CD4-positive, alpha-beta T cell treated with Interleukin-2 at 100 ng/mL for 4 hours (primary cell): ENCODE measurements around the gene ALG9.
"Not testable (repeated sequence)": the region's sequence is repeated elsewhere in the genome, so short reads cannot be mapped to it uniquely, and the experiment has no call there.

ENCODE experiments used
- DNase-seq: peaks from one replicate; pipeline ENCODE4 v3.0.0-alpha.2; 2020; ENCODE audit warnings: low spot score

ALG9 gene, protein sequence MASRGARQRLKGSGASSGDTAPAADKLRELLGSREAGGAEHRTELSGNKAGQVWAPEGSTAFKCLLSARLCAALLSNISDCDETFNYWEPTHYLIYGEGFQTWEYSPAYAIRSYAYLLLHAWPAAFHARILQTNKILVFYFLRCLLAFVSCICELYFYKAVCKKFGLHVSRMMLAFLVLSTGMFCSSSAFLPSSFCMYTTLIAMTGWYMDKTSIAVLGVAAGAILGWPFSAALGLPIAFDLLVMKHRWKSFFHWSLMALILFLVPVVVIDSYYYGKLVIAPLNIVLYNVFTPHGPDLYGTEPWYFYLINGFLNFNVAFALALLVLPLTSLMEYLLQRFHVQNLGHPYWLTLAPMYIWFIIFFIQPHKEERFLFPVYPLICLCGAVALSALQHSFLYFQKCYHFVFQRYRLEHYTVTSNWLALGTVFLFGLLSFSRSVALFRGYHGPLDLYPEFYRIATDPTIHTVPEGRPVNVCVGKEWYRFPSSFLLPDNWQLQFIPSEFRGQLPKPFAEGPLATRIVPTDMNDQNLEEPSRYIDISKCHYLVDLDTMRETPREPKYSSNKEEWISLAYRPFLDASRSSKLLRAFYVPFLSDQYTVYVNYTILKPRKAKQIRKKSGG

GRCh38 chr11:111870886-111871692 lies at the start of gene ALG9:
Gene ALG9 (minus strand): TSS chr11:111871581. CDS start chr11:111871482, 99 bp downstream.
- peak; percentile 96 for DNase-seq

DNA sequence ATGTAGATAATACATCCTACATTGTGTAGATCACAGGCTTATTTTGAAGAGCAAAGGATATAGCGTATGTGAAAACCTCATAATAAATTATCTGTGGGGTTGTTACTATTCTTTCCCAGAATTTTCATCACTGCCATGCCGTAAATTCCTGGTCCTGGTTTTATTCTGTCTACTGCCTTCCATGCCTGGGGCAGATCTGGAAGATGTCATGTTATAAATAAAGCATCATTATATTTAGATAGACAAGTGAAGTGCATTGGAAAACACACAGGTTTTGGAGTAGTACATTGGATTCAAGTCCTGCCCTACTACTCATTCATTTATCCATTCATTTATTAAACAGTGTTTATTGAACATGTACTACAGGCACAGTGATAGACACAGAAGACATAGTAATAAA lies 49.5 kb upstream of the ALG9 start:
- no peak for DNase-seq

- no peak for DNase-seq
Observed at GRCh38 chr11:111918390-111919256, 47.2 kb upstream of the ALG9 start, which contains the start of gene C11orf52. Gene C11orf52 (plus strand): TSS chr11:111918913. CDS start chr11:111918973, 60 bp downstream.

DNA sequence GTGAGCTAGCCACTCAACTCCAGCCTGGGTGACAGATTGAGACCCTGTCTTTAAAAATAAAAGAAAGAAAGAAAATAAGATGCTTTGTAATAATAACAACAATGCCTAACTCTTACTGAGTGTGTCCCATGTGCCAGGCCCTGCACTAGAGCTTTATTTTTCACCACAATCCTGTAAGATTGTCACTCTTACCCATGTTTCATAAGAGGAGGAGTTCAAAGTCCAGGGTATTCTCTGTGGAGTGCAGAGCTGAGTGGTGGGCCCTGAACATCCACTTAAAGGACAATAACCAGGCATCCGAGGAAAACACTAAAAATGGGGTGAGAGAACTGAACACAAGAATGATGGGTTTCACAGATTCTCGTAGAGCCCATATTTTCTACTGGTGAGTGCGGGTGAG lies 46.4 kb upstream of the ALG9 start:
- no peak for DNase-seq

GRCh38 chr11:111917312-111917711 lies 45.9 kb upstream of the ALG9 start:
- DNase-seq, result no peak

DNA sequence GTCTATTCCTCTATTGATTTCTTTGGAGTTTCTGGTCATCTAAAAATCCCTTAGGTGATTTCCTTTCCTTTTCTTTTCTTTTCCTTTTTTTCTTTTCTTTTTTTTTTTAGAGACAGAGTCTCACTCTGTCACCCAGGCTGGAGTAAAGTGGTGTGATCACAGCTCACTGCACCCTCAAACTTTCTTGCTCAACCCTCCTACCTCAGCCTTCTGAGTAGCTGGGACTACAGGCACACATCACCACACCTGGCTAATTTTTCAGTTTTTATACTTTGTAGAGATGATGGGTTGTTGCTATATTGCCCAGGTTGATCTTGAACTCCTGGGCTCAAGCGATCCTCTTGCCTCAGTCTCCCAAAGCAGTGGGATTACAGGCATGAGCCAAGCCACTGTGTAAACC lies 45.4 kb upstream of the ALG9 start:
- DNase-seq, result no peak

DNA sequence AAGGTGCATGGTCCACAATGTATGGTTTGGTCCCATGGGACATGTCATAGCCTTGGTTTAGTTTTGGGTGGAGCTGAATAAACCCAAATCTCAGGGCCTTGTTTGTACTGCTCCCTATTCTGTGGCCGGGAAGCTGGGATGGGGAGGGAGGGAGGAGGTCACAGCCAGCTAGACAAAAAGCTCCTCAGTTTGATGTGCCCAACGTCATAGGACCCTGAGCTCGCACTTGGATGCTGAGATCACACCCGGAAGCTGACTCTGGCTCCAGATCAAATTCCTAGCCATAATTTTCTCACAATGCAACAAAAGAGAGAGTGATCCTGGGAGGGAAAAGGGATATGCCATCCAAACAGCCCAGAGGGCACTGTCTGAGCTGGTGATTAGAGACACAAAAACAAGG lies 42.6 kb upstream of the ALG9 start:
- DNase-seq, result no peak

- no peak for DNase-seq
Observed at GRCh38 chr11:111913031-111913861, 41.9 kb upstream of the ALG9 start.

DNA sequence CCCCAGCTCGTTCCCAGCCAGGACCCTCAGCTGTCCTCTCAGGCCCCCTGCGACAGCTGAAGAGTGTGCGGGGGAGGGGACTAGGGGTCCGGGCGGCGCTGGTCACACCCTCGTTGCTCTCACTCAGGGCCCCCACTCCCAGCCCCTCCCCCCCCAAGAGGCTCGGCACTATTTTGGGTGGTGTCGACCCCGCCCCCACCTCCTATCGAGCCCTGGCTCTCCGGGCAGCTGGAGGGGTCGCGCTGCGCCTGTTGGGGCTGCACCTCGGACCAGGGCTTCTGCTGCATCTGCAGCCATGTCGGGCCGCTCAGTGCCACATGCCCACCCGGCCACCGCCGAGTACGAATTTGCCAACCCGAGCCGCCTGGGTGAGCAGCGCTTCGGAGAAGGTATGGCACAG lies 41.2 kb upstream of the ALG9 start, which contains the start of gene HSPB2:
Gene HSPB2, plus strand, starts transcription at position 200 of the 400 bp plus-strand sequence. Its CDS starts 96 bp downstream, at position 296.
- DNase-seq, result no peak

- no peak for DNase-seq
Observed at GRCh38 chr11:111911563-111912401, 40.4 kb upstream of the ALG9 start, which contains the start of gene CRYAB. Gene CRYAB (minus strand): TSS chr11:111911770. CDS start chr11:111911724, 46 bp downstream.

GRCh38 chr11:111910676-111911562 lies 39.5 kb upstream of the ALG9 start:
- DNase-seq, result no peak

DNA sequence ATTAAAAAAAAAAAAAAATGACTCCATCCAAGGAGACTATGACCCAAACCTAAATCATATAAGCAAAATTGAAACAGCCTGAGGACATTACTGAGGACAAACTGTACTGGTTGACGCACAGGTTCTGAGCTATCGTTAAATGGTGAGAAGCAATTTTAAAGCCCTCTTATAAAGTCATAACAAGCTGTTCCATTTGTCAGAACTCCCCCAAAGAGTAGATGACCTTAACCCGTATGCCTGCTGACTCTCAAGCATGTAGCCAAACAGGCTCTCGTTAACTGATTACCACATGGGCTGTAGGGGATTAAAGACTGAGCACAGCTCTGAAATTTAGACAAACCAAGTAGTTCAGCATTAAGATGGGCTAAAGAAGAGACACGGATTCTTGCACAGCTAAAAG lies 38.0 kb upstream of the ALG9 start:
- DNase-seq, result no peak

- DNase-seq, result no peak
Observed at GRCh38 chr11:111908639-111909305, 37.4 kb upstream of the ALG9 start.

- no peak for DNase-seq
Observed at GRCh38 chr11:111906680-111907079, 35.3 kb upstream of the ALG9 start.

- no peak for DNase-seq
Observed at GRCh38 chr11:111905411-111905810, 34.0 kb upstream of the ALG9 start.

DNA sequence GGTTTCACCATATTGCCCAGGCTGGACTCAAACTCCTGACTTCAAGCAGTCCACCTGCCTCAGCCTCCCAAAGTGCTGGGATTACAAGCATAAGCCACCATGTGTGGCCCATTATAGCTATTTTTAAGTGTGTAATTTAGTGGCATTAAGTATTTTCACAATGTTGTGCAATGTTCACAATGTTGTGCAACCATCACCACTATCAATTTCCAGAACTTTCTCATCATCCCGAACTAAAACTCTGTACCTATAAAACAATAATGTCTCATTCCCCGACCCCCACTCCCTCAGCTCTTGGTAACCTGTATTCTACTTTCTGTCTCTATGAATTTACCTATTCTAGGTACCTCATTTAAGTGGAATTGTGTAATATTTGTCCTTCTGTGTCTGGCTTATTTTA lies 15.5 kb upstream of the ALG9 start:
- DNase-seq, result no peak

DNA sequence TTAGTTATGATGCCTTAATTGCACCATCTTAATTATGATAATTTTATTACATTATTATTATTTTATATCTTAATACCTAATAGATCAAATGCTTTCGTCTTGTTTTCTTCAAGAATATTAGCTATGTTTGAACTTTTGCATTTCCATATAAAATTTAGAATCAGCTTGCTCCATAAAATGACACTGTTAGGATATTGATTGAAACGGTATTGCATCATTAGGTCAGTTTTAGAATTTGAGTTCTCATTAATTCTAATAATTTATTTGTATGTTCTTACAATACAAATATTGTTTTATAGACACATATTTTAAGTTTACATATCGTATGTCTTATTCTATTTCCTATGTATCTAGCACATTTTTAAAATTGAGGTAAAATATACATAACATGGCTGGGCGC lies 14.7 kb upstream of the ALG9 start:
- DNase-seq, result no peak

GRCh38 chr11:111885053-111885452 lies 13.7 kb upstream of the ALG9 start:
- DNase-seq, result not testable (repeated sequence)
